Psoas muscle (tissue), 8 donors: ENCODE measurements around the gene SNX2. TPM values are rescaled to one million over a fixed set of nuclear protein-coding genes. Genes with fewer than 3 reads are reported as not detected.

ENCODE experiments used
- ATAC-seq, 4 donors: fragments of 200-7000 bp; cut with Tn5 transposase; one replicate each; pipeline ENCODE4 v1.9.1; 2020; ENCODE audit warnings: moderate library complexity in 3 of 4, mild to moderate bottlenecking in 2 of 4
- DNase-seq, 2 donors: peaks; one replicate each; pipeline ENCODE4 v3.0.0-alpha.2; 2020
- H3K27ac ChIP-seq: fragments of 200-600 bp; one replicate; pipeline ENCODE4 v1.8.0; 2022
- H3K27me3 ChIP-seq, 3 donors: fragments of 200-600 bp in 1 of 3; one replicate each; pipeline versions ENCODE4 v1.6.1 to v1.8.0; 2013 to 2022; ENCODE audit warnings: low read length in 2 of 3, mild to moderate bottlenecking in 2 of 3, moderate library complexity in 1 of 3; ENCODE audit not compliant: insufficient read depth in 3 of 3
- H3K36me3 ChIP-seq, 2 donors: fragments of 200-600 bp in 1 of 2; one replicate each; pipeline versions ENCODE4 v1.6.1 to v1.8.0; 2013 to 2022; ENCODE audit warnings: low read depth in 1 of 2, mild to moderate bottlenecking in 1 of 2, moderate library complexity in 1 of 2; ENCODE audit not compliant: insufficient read depth in 1 of 2
- H3K4me1 ChIP-seq: fragments of 200-600 bp; one replicate; pipeline ENCODE4 v1.8.0; 2022
- H3K4me3 ChIP-seq: fragments of 200-600 bp; one replicate; pipeline ENCODE4 v1.8.0; 2022; ENCODE audit warnings: mild to moderate bottlenecking
- H3K9me3 ChIP-seq: fragments of 200-600 bp; one replicate; pipeline ENCODE4 v1.8.0; 2022
- CTCF ChIP-seq: fragments of 200-600 bp; IDR thresholded peaks from one replicate; pipeline ENCODE4 v1.8.0; 2022; ENCODE audit warnings: antibody characterized with exemption
- WGBS, 3 donors: extraction: QIAGEN DNeasy Blood & Tissue Kit; methylation state at CpG; one replicate each; pipeline versions ENCODE4 v1.1.6 to v1.1.7; 2013; 5-methylcytosine and 5-hydroxymethylcytosine counted together
- intact Hi-C, 2 donors: fragments of 100-400 bp; cut with DNase I; formaldehyde crosslinking; loops; one replicate each; pipeline versions ENCODE4 v1.11.0 to v1.14.2; 2022
- polyA plus RNA-seq, 3 donors: library from polyadenylated mRNA; stranded (reverse); fragments of 200-250 nt; gene quantifications; one replicate each; pipeline ENCODE4 v1.2.3, GENCODE V29; 2013
- total RNA-seq, 4 donors: library from RNA; stranded (reverse); fragmentation: NEBNext Ultra II Directional in 2 of 4; extraction: Animal tissue kit (Norgen Biotek cat#: 25700) in 2 of 4; gene quantifications; one replicate each; pipeline versions ENCODE4 v1.2.1 to v1.2.4, GENCODE V29; 2021 to 2023
- donor health status: healthy with polysubstance abuse.
- donor health status: DM: no; HTN: no; CAD: no; lungs with moderate emphysema.
- donor health status: Bipolar disorder and iron deficiency.
- donor health status: healthy.
- donor health status: DM: yes; HTN: yes; CAD: no.
- donor health status: DM: no; HTN: no; CAD: no.
- donor health status: DM: no; HTN: no; CAD: no.
- donor health status: DM: yes; HTN: yes; CAD: no.

The SNX2 gene
- total and polyA plus RNA-seq, 7 donors: 23.2 to 45.3 (median 35.3) TPM

GRCh38 chr5:122781465-122781864, 6.6 kb downstream of the SNX2 start:
- no peak for ATAC-seq
- Histone ChIP-seq H3K4me1 (peaks cover 8% of the 10 kb centered on the region), H3K4me3 (no peak overlapping the region), H3K36me3 (no peaks in the 10 kb centered on the region), H3K27me3 (no peaks in the 10 kb centered on the region), H3K9me3 (no peaks in the 10 kb centered on the region), H3K27ac (no peak overlapping the region)
- no peak for TF ChIP-seq CTCF
- no peak for DNase-seq
- intact Hi-C loops: no loop called here
- WGBS, 3 donors: 1 to 100% (median 100%) methylated on average over 1 of the region's 1 CpG

GRCh38 chr5:122785294-122785693, 10.4 kb downstream of the SNX2 start:
- Histone ChIP-seq H3K36me3 (no peaks in the 10 kb centered on the region), H3K4me3 (no peak overlapping the region), H3K9me3 (no peaks in the 10 kb centered on the region), H3K27me3 (no peaks in the 10 kb centered on the region), H3K27ac (no peak overlapping the region), H3K4me1 (peaks cover 5% of the 10 kb centered on the region)
- DNase-seq (no peak), ATAC-seq (no peak)
- no peak for TF ChIP-seq CTCF
- intact Hi-C loops: no loop called here
- WGBS, 3 donors: 94 to 100% (median 95%) methylated on average over 1 of the region's 1 CpG

- intact Hi-C loops: no loop called here
- Histone ChIP-seq H3K9me3 (no peaks in the 10 kb centered on the region), H3K36me3 (no peaks in the 10 kb centered on the region), H3K4me1 (peaks cover 5% of the 10 kb centered on the region), H3K4me3 (no peak overlapping the region), H3K27ac (no peak overlapping the region), H3K27me3 (no peaks in the 10 kb centered on the region)
- ATAC-seq: no peak
- no peak for DNase-seq
- 97 to 100% (median 100%) methylated on average over 1 of the region's 1 CpG for WGBS, 3 donors
- TF ChIP-seq CTCF: no peak
These were observed 13.5 kb downstream of the SNX2 start for GRCh38 chr5:122788371-122788770.

GRCh38 chr5:122788996-122789395, 14.1 kb downstream of the SNX2 start:
- Histone ChIP-seq H3K36me3 (no peaks in the 10 kb centered on the region), H3K4me1 (peaks cover 3% of the 10 kb centered on the region), H3K27me3 (no peaks in the 10 kb centered on the region), H3K4me3 (no peak overlapping the region), H3K9me3 (no peaks in the 10 kb centered on the region), H3K27ac (no peak overlapping the region)
- intact Hi-C loops: no loop called here
- ATAC-seq (no peak), DNase-seq (no peak)
- no peak for TF ChIP-seq CTCF

- no peaks in the 10 kb centered on the region for H3K4me1 ChIP-seq
- ATAC-seq (no peak), DNase-seq (no peak)
- intact Hi-C loops: loop anchor here in 1 of 2 donors (5.0 kb wide), 1 partner anchor 43 kb away; no protein-coding TSS in a partner anchor
- no peak for TF ChIP-seq CTCF
- 80 to 94% (median 93%) methylated on average over 5 of the region's 5 CpGs for WGBS, 3 donors
- no peak overlapping the region for H3K27ac ChIP-seq
- H3K9me3 ChIP-seq: no peaks in the 10 kb centered on the region
- no peak overlapping the region for H3K4me3 ChIP-seq
- no peaks in the 10 kb centered on the region for H3K27me3 ChIP-seq
- no peaks in the 10 kb centered on the region for H3K36me3 ChIP-seq
These were observed 14.7 kb downstream of the SNX2 start for GRCh38 chr5:122789461-122790171.
